Stomach (tissue), 9 donors: ENCODE data around the gene UBXN1. TPM values are rescaled to one million over a fixed set of nuclear protein-coding genes. Genes with fewer than 3 reads are reported as not detected.
A peak's percentile ranks its signal among the peaks of the same experiment; 100 is the strongest.

ENCODE experiments used
- DNase-seq, 2 donors: peaks; one replicate each; pipeline versions ENCODE4 v3.0.0 to v3.0.0-alpha.2; 2013 to 2019
- H3K27ac ChIP-seq, 5 donors: fragments of 200-600 bp in 4 of 5; sonication (generic) in 4 of 5; one replicate each; pipeline ENCODE4 v1.5.1; 2013 to 2019; ENCODE audit warnings: mild to moderate bottlenecking in 1 of 5, moderate library complexity in 1 of 5
- H3K27me3 ChIP-seq, 3 donors: fragments of 200-600 bp; sonication (generic); one replicate each; pipeline ENCODE4 v1.5.1; 2017 to 2019; ENCODE audit warnings: mixed run types in 1 of 3
- H3K36me3 ChIP-seq, 4 donors: fragments of 200-600 bp; sonication (generic); 1 replicate in 3 of 4; 2 replicates in 1 of 4; pipeline ENCODE4 v1.5.1; 2016 to 2019
- H3K4me1 ChIP-seq, 4 donors: fragments of 200-600 bp; sonication (generic); one replicate each; pipeline ENCODE4 v1.5.1; 2016 to 2019
- H3K4me3 ChIP-seq, 4 donors: fragments of 200-600 bp; sonication (generic) in 3 of 4; one replicate each; pipeline ENCODE4 v1.5.1; 2016 to 2019; ENCODE audit warnings: mild to moderate bottlenecking in 1 of 4
- H3K9me3 ChIP-seq, 4 donors: fragments of 200-600 bp; sonication (generic); one replicate each; pipeline ENCODE4 v1.5.1; 2016 to 2019
- EP300 ChIP-seq: sonication (generic); formaldehyde crosslinking; IDR thresholded peaks from one replicate; pipeline ENCODE4 v1.6.1; 2017; ENCODE audit warnings: antibody characterized with exemption
- POLR2A ChIP-seq, 4 donors: fragments of 450-650 bp; IDR thresholded peaks; one replicate each; pipeline ENCODE4 v1.6.1; 2016; ENCODE audit warnings: antibody characterized with exemption in 4 of 4, control low read depth in 2 of 4, mild to moderate bottlenecking in 1 of 4, moderate library complexity in 1 of 4
- POLR2AphosphoS5 ChIP-seq, 3 donors: sonication (generic); formaldehyde crosslinking; IDR thresholded peaks; one replicate each; pipeline ENCODE4 v1.6.1; 2016; ENCODE audit warnings: antibody characterized with exemption in 3 of 3
- WGBS, 5 donors: extraction: QIAGEN DNeasy Blood & Tissue Kit in 3 of 5; methylation state at CpG; one replicate each; pipeline versions ENCODE4 v1.1.5 to v1.1.7; 2013 to 2018; 5-methylcytosine and 5-hydroxymethylcytosine counted together
- intact Hi-C: fragments of 100-400 bp; cut with DNase I; formaldehyde crosslinking; loops from one replicate; pipeline ENCODE4 v1.15.1; 2023; ENCODE audit warnings: low total_unique reads
- polyA plus RNA-seq, 3 donors: library from polyadenylated mRNA; stranded (reverse); fragments of 200-250 nt; gene quantifications; one replicate each; pipeline ENCODE4 v1.2.3, GENCODE V29; 2013
- total RNA-seq, 5 donors: library from RNA; depleted of rRNA; stranded (reverse); fragments of >200 nt; gene quantifications; one replicate each; pipeline versions ENCODE4 v1.1.0 to v1.2.3, GENCODE V29; 2014 to 2016
- TF ChIP-seq, protein P1 (sequence below), 7 experiments: fragments of 450-650 bp in 4 of 7; fragments of 200-600 bp in 3 of 7; sonication (generic) in 3 of 7; IDR thresholded peaks; one replicate each; pipeline ENCODE4 v1.5.1; 2016 to 2019; ENCODE audit warnings: antibody characterized with exemption in 7 of 7, control low read depth in 2 of 7, mild to moderate bottlenecking in 1 of 7
- donor health status: healthy with polysubstance abuse.
- donor health status: Bipolar disorder and iron deficiency.
- donor health status: healthy.

The UBXN1 gene
- total and polyA plus RNA-seq, 8 donors = 78.6 to 236 (median 163) TPM

DNA sequence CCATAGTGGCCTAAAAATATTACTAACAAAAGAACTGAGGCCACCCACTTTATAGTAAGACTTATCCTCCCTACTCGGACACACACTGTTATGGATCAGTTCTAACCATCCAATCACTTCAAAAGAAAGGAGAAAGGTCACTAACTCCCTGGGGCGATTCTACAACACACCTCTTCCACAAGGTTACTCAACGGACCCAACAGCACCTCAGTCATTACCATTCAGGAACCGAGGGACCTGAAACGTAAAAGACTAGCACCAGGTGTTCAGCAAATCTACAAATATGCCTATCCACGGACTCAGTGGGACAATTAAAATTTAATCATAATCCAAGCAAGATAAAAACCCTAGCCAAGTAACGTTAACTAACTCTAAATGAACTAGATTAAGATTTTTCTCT lies 46.8 kb upstream of the UBXN1 start:
- intact Hi-C loops = no loop called here
- 0 to 2% (median 1%) methylated on average over 7 of the region's 7 CpGs for WGBS, 5 donors

DNA sequence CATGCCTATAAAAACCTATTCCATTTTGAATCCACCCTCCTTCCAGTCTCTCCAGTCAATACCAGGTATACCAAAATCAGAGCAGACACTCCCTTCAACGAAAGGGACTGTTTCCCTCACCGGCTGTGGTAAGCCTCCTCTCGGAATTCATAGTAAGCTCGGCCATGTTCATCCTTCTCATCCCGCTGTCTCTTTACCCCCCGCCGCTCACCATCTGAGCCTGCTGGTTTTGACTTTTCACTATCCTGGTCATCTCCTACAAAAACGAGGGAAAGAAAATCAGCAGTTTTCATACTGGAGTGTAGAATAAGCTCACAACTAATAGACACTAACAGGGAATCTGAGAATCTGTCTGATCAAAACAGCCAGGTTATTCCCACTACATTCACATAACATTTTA lies 45.3 kb upstream of the UBXN1 start:
- 26 to 39% (median 35%) methylated on average over 8 of the region's 8 CpGs for WGBS, 5 donors
- Histone ChIP-seq H3K4me3 (peak overlapping the region; percentile 11 to 99 (median 93)), H3K36me3 (peaks cover 46 to 51% (median 51%) of the 10 kb centered on the region in 4 donors), H3K4me1 (peaks cover 23 to 59% (median 41%) of the 10 kb centered on the region in 4 donors), H3K27ac (peak overlapping the region in 1 of 5 donors; percentile 7), H3K9me3 (no peaks in the 10 kb centered on the region), H3K27me3 (no peaks in the 10 kb centered on the region)
- intact Hi-C loops = no loop called here
- DNase-seq = no peak
- TF ChIP-seq EP300 (no peak), POLR2AphosphoS5 (IDR thresholded peaks at IDR 0.05) (no peak), POLR2A (IDR thresholded peaks at IDR 0.05) (no peak)
- TF ChIP-seq, protein P1, sequence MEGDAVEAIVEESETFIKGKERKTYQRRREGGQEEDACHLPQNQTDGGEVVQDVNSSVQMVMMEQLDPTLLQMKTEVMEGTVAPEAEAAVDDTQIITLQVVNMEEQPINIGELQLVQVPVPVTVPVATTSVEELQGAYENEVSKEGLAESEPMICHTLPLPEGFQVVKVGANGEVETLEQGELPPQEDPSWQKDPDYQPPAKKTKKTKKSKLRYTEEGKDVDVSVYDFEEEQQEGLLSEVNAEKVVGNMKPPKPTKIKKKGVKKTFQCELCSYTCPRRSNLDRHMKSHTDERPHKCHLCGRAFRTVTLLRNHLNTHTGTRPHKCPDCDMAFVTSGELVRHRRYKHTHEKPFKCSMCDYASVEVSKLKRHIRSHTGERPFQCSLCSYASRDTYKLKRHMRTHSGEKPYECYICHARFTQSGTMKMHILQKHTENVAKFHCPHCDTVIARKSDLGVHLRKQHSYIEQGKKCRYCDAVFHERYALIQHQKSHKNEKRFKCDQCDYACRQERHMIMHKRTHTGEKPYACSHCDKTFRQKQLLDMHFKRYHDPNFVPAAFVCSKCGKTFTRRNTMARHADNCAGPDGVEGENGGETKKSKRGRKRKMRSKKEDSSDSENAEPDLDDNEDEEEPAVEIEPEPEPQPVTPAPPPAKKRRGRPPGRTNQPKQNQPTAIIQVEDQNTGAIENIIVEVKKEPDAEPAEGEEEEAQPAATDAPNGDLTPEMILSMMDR (IDR thresholded peaks at IDR 0.05) = no peak

More for the DNA sequence above, 46.8 kb upstream of the UBXN1 start:
- H3K4me3 ChIP-seq = peak overlapping the region; percentile 88 to 99 (median 93)
- no peaks in the 10 kb centered on the region for H3K9me3 ChIP-seq
- peaks cover 31 to 39% (median 38%) of the 10 kb centered on the region in 4 donors for H3K36me3 ChIP-seq
- peak overlapping the region in 4 of 5 donors; percentile 90 to 99 (median 94) for H3K27ac ChIP-seq
- DNase-seq = peak in 1 of 2 donors; percentile 29
- H3K4me1 ChIP-seq = peaks cover 27 to 64% (median 50%) of the 10 kb centered on the region in 4 donors
- no peaks in the 10 kb centered on the region for H3K27me3 ChIP-seq
- TF ChIP-seq, protein P1 (IDR thresholded peaks at IDR 0.05) = no peak
- no peak for TF ChIP-seq POLR2A (IDR thresholded peaks at IDR 0.05)
- TF ChIP-seq EP300 = no peak
- TF ChIP-seq POLR2AphosphoS5 (IDR thresholded peaks at IDR 0.05) = no peak

DNA sequence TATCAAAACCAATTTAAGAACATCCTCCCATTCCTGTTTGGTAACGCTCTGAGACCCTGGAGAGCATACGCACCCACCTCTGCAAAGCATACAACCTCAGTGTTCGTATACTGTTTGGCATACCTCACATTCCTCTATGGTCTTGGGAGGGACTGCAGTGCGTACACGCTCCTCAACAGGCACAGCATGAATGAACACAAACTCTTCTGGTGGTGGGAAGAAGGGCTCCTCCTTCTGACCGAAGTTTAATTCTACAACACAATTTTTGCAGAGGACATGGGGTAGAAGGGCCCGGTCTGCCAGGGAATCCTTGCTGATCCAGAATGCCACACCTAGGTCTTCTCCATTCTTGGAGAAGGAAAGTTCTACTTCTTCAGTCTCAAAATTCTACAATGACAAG lies 43.1 kb upstream of the UBXN1 start:
- intact Hi-C loops = no loop called here
- WGBS, 5 donors = 41 to 60% (median 51%) methylated on average over 7 of the region's 7 CpGs
- no peaks in the 10 kb centered on the region for H3K9me3 ChIP-seq
- peaks cover 33 to 79% (median 52%) of the 10 kb centered on the region in 4 donors for H3K4me1 ChIP-seq
- H3K27ac ChIP-seq = no peak overlapping the region
- no peak overlapping the region for H3K4me3 ChIP-seq
- peak in 1 of 2 donors; percentile 53 for DNase-seq
- peaks cover 67 to 73% (median 73%) of the 10 kb centered on the region in 4 donors for H3K36me3 ChIP-seq
- no peaks in the 10 kb centered on the region for H3K27me3 ChIP-seq
- no peak for TF ChIP-seq POLR2A (IDR thresholded peaks at IDR 0.05)
- TF ChIP-seq EP300 = no peak
- no peak for TF ChIP-seq POLR2AphosphoS5 (IDR thresholded peaks at IDR 0.05)
- TF ChIP-seq, protein P1 (IDR thresholded peaks at IDR 0.05) = no peak

DNA sequence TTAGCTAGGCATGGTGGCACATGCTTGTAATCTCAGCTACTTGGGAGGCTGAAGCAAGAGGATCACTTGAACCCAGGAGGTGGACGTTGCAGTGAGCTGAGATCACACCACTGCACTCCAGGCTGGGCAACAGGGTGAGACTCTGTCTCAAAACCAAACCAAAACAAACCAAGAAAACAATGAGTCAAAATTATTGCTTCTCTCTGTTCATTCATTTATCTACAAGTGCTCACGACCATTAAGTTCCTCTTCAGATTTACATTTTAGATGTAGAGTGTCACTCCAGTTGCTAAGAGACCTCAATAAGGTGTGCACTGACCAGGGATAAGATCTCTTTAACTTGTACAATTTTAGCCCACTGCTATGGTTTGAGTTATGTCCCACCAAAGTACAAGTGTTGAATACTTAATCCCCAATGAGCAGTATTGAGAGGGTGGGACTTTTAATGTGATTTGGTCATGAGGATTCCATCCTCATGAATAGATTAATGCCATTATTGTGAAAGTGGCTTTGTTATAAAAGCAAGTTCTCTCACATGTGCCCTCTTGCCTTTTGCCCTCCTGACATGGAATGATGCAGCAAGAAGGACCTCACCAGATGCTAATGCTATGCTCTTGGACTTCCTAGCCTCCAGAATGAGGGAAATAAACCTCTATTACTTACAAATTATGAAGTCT lies 40.6 kb upstream of the UBXN1 start:
- peaks cover 28 to 85% (median 52%) of the 10 kb centered on the region in 4 donors for H3K4me1 ChIP-seq
- intact Hi-C loops = no loop called here
- DNase-seq = no peak
- peaks cover 93 to 99% (median 98%) of the 10 kb centered on the region in 4 donors for H3K36me3 ChIP-seq
- 55 to 79% (median 69%) methylated on average over 2 of the region's 2 CpGs for WGBS, 5 donors
- no peaks in the 10 kb centered on the region for H3K27me3 ChIP-seq
- no peaks in the 10 kb centered on the region for H3K9me3 ChIP-seq
- no peak overlapping the region for H3K4me3 ChIP-seq
- H3K27ac ChIP-seq = peak overlapping the region in 2 of 5 donors; percentile 11 to 22
- TF ChIP-seq POLR2AphosphoS5 (IDR thresholded peaks at IDR 0.05) (no peak), POLR2A (IDR thresholded peaks at IDR 0.05) (no peak)

DNA sequence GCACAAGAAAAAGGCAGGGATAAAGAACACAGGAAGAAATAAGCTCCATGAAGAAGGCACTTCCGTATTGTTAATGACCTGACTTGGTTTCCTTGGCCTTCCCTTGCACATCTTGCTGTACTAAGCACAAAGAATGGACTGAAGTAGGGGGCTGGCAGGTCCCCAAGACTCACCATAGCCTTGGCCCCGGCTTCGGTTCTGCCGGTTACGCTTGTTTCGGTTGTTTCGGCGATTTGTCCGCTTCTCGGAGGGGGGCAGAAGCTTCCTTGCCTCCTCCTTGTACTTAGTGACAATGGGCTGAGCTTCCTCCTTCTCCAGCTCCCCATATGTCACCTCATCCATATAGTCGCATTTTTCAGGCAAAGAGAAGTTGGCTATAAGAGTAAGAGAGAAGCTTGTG lies 37.9 kb upstream of the UBXN1 start:
- TF ChIP-seq, protein P1 (IDR thresholded peaks at IDR 0.05) = no peak
- TF ChIP-seq POLR2A (IDR thresholded peaks at IDR 0.05) = no peak
- TF ChIP-seq POLR2AphosphoS5 (IDR thresholded peaks at IDR 0.05) = no peak
- TF ChIP-seq EP300 = no peak
- whole genome bisulfite sequencing, 5 donors = 58 to 86% (median 71%) methylated on average over 11 of the region's 11 CpGs
- no peak overlapping the region for H3K27ac ChIP-seq
- intact Hi-C loops = no loop called here
- no peak overlapping the region for H3K4me3 ChIP-seq
- no peak for DNase-seq
- H3K36me3 ChIP-seq = peaks cover 88 to 99% (median 98%) of the 10 kb centered on the region in 4 donors
- peaks cover 42 to 85% (median 58%) of the 10 kb centered on the region in 4 donors for H3K4me1 ChIP-seq
- no peaks in the 10 kb centered on the region for H3K27me3 ChIP-seq
- H3K9me3 ChIP-seq = no peaks in the 10 kb centered on the region
